ENCODE results near the gene TRIM16. TPM values are rescaled to one million over a fixed set of nuclear protein-coding genes. Genes with fewer than 3 reads are reported as not detected.

The TRIM16 gene
- total and polyA plus RNA-seq, 9 of the 15 experiments (the other 6 are each of a cell fraction or from before 2014, with no cell fraction given): 3.5 to 9.2 (median 8.2) TPM

GRCh38 chr17:15651583-15652110 is 32.5 kb downstream of the TRIM16 start (continued):
- TF ChIP-seq ARID3B (CRISPR knock-in tag; IDR thresholded peaks at IDR 0.05; ENCODE audit: borderline replicate concordance) (no peak), RBM22 (IDR thresholded peaks at IDR 0.05; ENCODE audit: low read depth, low read length, poor library complexity, severe bottlenecking) (no peak), SREBF2 (CRISPR knock-in tag; IDR thresholded peaks at IDR 0.05) (no peak), CEBPB (tag; IDR thresholded peaks at IDR 0.05) (peak; percentile 48), AFF4 (CRISPR knock-in tag; IDR thresholded peaks at IDR 0.05) (no peak), SMARCB1 (IDR thresholded peaks at IDR 0.05; ENCODE audit: insufficient read length, low read depth) (no peak), YBX1 (IDR thresholded peaks at IDR 0.05) (no peak), ZMIZ1 (IDR thresholded peaks at IDR 0.05; ENCODE audit: low read depth in 2 of 2, low read length in 2 of 2) (no peak), CEBPZ (IDR thresholded peaks at IDR 0.05; ENCODE audit: borderline replicate concordance, low read depth, low read length) (no peak), U2AF1 (optimal IDR thresholded peaks at IDR 0.05; ENCODE audit: low read depth, low read length) (no peak), SNIP1 (IDR thresholded peaks at IDR 0.05; ENCODE audit: low read depth) (no peak), MCM7 (IDR thresholded peaks at IDR 0.05) (no peak)

Measured in K562 (cell line).